Panc1 (cell line): ENCODE results near the gene QPCTL. TPM values are rescaled to one million over a fixed set of nuclear protein-coding genes. Genes with fewer than 3 reads are reported as not detected.

Experiments
- ATAC-seq: fragments of 200-7000 bp; cut with Tn5 transposase; 2 replicates; pipeline ENCODE4 v1.9.1; 2020; ENCODE audit warnings: mild to moderate bottlenecking, moderate library complexity
- BruUV-seq: library from RNA; stranded (reverse); fragments of 400-500 nt; replicated peaks from 2 replicates; lab custom pipeline; 2021; lab: Mats Ljungman, UMichigan
- CTCF ChIA-PET: fragments of 300-600 bp; sonication (Branson Sonifier 250); formaldehyde crosslinking; loops from one replicate; lab custom pipeline; 2022; ENCODE audit warnings: antibody characterized with exemption; lab: Charles Lee
- POLR2A ChIA-PET: fragments of 300-600 bp; sonication (Branson Sonifier 250); formaldehyde crosslinking; loops from one replicate; lab custom pipeline; 2022; ENCODE audit warnings: antibody characterized with exemption; lab: Charles Lee
- DNase-seq: peaks from one replicate; pipeline ENCODE4 v3.0.0-alpha.2; 2010; ENCODE audit warnings: low read depth, low spot score
- H3K27ac ChIP-seq: 2 replicates; pipeline ENCODE4 v1.5.1; 2011; ENCODE audit warnings: mild to moderate bottlenecking, low read length, inconsistent platforms
- H3K27me3 ChIP-seq: fragments of 200-500 bp; sonication (Bioruptor generic); 2 replicates; pipeline ENCODE4 v1.6.0; 2014; ENCODE audit warnings: low read length, inconsistent platforms; ENCODE audit not compliant: control insufficient read depth, insufficient read depth
- H3K36me3 ChIP-seq: fragments of 200-500 bp; sonication (Bioruptor generic); 2 replicates; pipeline ENCODE4 v1.5.1; 2014; ENCODE audit warnings: inconsistent platforms, mild to moderate bottlenecking, low read length, moderate library complexity; ENCODE audit not compliant: control insufficient read depth, insufficient read depth
- H3K4me1 ChIP-seq: 2 replicates; pipeline ENCODE4 v1.5.1; 2011; ENCODE audit warnings: inconsistent platforms, mild to moderate bottlenecking, low read length, moderate library complexity; ENCODE audit not compliant: control insufficient read depth, insufficient read depth
- H3K4me3 ChIP-seq, 2 experiments: 2 replicates each; pipeline ENCODE4 v1.5.1; 2011 to 2012; ENCODE audit warnings: low read depth in 2 of 2, low read length in 2 of 2, mild to moderate bottlenecking in 2 of 2, inconsistent platforms in 1 of 2, moderate library complexity in 1 of 2
- H3K9me3 ChIP-seq: fragments of 200-500 bp; sonication (Bioruptor generic); 2 replicates; pipeline ENCODE4 v1.5.1; 2014; ENCODE audit warnings: low read depth, mild to moderate bottlenecking, inconsistent platforms, low read length, moderate library complexity; ENCODE audit not compliant: control insufficient read depth, insufficient read depth
- POLR2AphosphoS5 ChIP-seq: IDR thresholded peaks from 2 replicates; pipeline ENCODE4 v1.6.1; 2012; ENCODE audit warnings: mild to moderate bottlenecking, low read depth, low read length, moderate library complexity
- SIN3A ChIP-seq: IDR thresholded peaks from 2 replicates; pipeline ENCODE4 v1.6.1; 2012; ENCODE audit warnings: low read depth, mild to moderate bottlenecking, low read length, moderate library complexity, borderline replicate concordance; ENCODE audit not compliant: insufficient read depth
- TCF7L2 ChIP-seq: IDR thresholded peaks from 2 replicates; pipeline ENCODE4 v1.6.1; 2011; ENCODE audit warnings: mild to moderate bottlenecking, low read depth, low read length, inconsistent platforms
- in situ Hi-C: cut with HindIII; loops from 2 replicates; pipeline ENCODE4 v1.10.0; 2016; ENCODE audit warnings: low sequenced_read_pairs, low pct_unique_long_range_greater_than_20kb
- intact Hi-C: fragments of 100-400 bp; cut with micrococcal nuclease; formaldehyde crosslinking; loops from one replicate; pipeline ENCODE4 v1.10.0; 2022; ENCODE audit not compliant: unreplicated experiment
- total RNA-seq: library from RNA; stranded (reverse); gene quantifications from one replicate; pipeline ENCODE4 v1.2.1, GENCODE V29; 2021; ENCODE audit not compliant: unreplicated experiment
- TF ChIP-seq, protein P1 (sequence below): fragments of 450-650 bp; IDR thresholded peaks from 2 replicates; pipeline ENCODE4 v1.5.1; 2017; ENCODE audit warnings: mild to moderate bottlenecking
- TF ChIP-seq, protein P2 (sequence below), 2 experiments: IDR thresholded peaks; 2 replicates each; pipeline ENCODE4 v1.6.1; 2011 to 2012; ENCODE audit warnings: low read depth in 2 of 2, control low read depth in 1 of 2, low read length in 1 of 2, mild to moderate bottlenecking in 1 of 2, moderate library complexity in 1 of 2; ENCODE audit not compliant: insufficient read depth in 1 of 2

QPCTL gene
- total RNA-seq, 1 experiment from 2014 or later = 19.4 TPM

DNA sequence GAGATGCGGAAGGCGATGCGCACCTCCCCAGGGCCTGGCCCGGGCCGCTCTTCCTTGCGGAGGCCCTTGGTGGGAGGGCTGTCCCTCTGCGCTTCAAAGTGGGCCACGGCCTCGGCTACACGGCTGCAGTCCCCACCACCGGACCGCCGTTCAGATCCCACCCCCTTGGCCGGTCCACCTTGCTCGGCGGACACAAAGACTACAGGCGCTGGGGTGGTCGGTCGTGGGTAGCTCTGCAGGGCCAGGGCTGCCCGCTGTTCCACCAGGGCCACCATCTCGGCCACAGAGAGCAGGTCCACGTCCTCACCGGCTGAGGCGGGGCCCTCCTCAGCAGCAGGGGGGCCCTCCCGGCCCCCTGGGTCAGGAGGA lies 20.2 kb downstream of the QPCTL start:
- in situ Hi-C loops = no loop called here
- Histone ChIP-seq H3K27me3 (no peaks in the 10 kb centered on the region), H3K36me3 (no peaks in the 10 kb centered on the region), H3K4me1 (peaks cover 2% of the 10 kb centered on the region), H3K9me3 (no peaks in the 10 kb centered on the region), H3K4me3 (no peak overlapping the region), H3K27ac (no peak overlapping the region)
- no peak for DNase-seq
- POLR2A ChIA-PET = no interaction called here
- CTCF ChIA-PET = no interaction called here
- no peak for TF ChIP-seq SIN3A
- TF ChIP-seq TCF7L2 = no peak
- TF ChIP-seq, protein P1, sequence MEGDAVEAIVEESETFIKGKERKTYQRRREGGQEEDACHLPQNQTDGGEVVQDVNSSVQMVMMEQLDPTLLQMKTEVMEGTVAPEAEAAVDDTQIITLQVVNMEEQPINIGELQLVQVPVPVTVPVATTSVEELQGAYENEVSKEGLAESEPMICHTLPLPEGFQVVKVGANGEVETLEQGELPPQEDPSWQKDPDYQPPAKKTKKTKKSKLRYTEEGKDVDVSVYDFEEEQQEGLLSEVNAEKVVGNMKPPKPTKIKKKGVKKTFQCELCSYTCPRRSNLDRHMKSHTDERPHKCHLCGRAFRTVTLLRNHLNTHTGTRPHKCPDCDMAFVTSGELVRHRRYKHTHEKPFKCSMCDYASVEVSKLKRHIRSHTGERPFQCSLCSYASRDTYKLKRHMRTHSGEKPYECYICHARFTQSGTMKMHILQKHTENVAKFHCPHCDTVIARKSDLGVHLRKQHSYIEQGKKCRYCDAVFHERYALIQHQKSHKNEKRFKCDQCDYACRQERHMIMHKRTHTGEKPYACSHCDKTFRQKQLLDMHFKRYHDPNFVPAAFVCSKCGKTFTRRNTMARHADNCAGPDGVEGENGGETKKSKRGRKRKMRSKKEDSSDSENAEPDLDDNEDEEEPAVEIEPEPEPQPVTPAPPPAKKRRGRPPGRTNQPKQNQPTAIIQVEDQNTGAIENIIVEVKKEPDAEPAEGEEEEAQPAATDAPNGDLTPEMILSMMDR = no peak
- TF ChIP-seq, protein P2, sequence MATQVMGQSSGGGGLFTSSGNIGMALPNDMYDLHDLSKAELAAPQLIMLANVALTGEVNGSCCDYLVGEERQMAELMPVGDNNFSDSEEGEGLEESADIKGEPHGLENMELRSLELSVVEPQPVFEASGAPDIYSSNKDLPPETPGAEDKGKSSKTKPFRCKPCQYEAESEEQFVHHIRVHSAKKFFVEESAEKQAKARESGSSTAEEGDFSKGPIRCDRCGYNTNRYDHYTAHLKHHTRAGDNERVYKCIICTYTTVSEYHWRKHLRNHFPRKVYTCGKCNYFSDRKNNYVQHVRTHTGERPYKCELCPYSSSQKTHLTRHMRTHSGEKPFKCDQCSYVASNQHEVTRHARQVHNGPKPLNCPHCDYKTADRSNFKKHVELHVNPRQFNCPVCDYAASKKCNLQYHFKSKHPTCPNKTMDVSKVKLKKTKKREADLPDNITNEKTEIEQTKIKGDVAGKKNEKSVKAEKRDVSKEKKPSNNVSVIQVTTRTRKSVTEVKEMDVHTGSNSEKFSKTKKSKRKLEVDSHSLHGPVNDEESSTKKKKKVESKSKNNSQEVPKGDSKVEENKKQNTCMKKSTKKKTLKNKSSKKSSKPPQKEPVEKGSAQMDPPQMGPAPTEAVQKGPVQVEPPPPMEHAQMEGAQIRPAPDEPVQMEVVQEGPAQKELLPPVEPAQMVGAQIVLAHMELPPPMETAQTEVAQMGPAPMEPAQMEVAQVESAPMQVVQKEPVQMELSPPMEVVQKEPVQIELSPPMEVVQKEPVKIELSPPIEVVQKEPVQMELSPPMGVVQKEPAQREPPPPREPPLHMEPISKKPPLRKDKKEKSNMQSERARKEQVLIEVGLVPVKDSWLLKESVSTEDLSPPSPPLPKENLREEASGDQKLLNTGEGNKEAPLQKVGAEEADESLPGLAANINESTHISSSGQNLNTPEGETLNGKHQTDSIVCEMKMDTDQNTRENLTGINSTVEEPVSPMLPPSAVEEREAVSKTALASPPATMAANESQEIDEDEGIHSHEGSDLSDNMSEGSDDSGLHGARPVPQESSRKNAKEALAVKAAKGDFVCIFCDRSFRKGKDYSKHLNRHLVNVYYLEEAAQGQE (IDR thresholded peaks at IDR 0.05; ENCODE audit: insufficient read depth in 1 of 2, low read depth in 2 of 2, low read length in 1 of 2) = no peak
- BruUV-seq = no TSS peak
- no peak for ATAC-seq
- intact Hi-C loops = no loop called here

DNA sequence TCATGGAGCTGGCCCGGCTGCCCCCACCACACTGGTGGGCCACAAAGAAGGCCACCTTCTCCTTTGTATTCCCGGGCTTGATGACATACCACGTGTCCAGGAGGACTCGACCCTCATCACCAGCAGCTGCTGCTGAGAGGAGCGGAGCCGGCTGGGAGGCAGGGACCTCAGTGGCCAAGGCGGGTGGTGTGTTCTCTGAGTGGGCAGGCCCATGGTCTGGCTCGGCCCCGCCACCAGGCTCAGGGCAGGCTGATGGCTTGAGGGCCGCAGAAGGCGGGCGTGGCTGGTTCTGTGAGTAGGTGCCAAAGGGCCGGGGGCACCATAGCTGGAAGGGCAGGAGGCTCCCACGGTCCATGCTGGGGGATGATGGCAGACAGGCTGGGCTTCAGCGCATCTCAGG lies 20.7 kb downstream of the QPCTL start:
- TF ChIP-seq, protein P1 = no peak
- TF ChIP-seq TCF7L2 (no peak), SIN3A (no peak), POLR2AphosphoS5 (no peak)
- TF ChIP-seq, protein P2 (IDR thresholded peaks at IDR 0.05; ENCODE audit: insufficient read depth in 1 of 2, low read depth in 2 of 2, low read length in 1 of 2) = no peak
- no peaks in the 10 kb centered on the region for H3K27me3 ChIP-seq
- in situ Hi-C loops (no loop called here), intact Hi-C loops (no loop called here)
- H3K4me1 ChIP-seq = peaks cover 5% of the 10 kb centered on the region
- H3K9me3 ChIP-seq = no peaks in the 10 kb centered on the region
- no peak overlapping the region for H3K4me3 ChIP-seq
- DNase-seq (no peak), ATAC-seq (no peak)
- CTCF ChIA-PET = no interaction called here
- H3K27ac ChIP-seq = no peak overlapping the region
- no TSS peak for BruUV-seq
- no peaks in the 10 kb centered on the region for H3K36me3 ChIP-seq
- POLR2A ChIA-PET = no interaction called here
